ENCODE results near the gene EGFL7. TPM values are rescaled to one million over a fixed set of nuclear protein-coding genes. Genes with fewer than 3 reads are reported as not detected.

EGFL7 gene
- total and polyA plus RNA-seq, 10 donors, result 132 to 522 (median 187) TPM

DNA sequence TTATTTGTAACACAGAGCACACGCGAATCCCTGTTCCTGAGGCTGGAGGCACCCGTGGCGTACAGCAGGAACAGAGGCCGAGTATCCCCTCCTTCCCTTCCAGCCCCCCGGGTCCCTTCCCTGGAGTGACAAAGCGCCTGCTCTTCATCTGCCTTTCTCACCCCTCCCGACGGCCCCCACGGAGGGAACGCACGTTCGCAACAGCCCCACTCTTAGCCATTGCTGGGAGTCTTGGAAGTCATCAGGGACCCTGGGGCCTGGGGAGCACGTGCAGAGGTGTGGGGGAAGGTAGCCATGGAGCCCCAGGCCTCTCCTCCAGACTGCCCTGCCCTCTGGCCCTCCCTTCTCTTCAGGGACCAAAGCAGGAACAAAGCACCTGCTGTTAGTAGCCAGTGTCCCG lies 22.1 kb downstream of the EGFL7 start:
- no peaks in the 10 kb centered on the region for H3K9me3 ChIP-seq
- no peaks in the 10 kb centered on the region for H3K27me3 ChIP-seq (replicated peaks in 1 of 7)
- intact Hi-C loops (cut with DNase I; ENCODE audit: low total_unique reads), result no loop called here
- peaks cover 0 to 28% (median 0%) of the 10 kb centered on the region in 6 donors for H3K36me3 ChIP-seq
- peaks cover 20 to 89% (median 66%) of the 10 kb centered on the region in 6 donors for H3K4me1 ChIP-seq
- DNase-seq, result no peak
- peak overlapping the region in 1 of 8 donors; percentile 78 for H3K4me3 ChIP-seq
- peak overlapping the region in 2 of 8 donors; percentile 98 to 99 for H3K27ac ChIP-seq
- 84 to 95% (median 86%) methylated on average over 14 to 15 of the region's 15 CpGs for WGBS, 5 donors
- no peak for TF ChIP-seq POLR2AphosphoS5 (IDR thresholded peaks at IDR 0.05)
- TF ChIP-seq, protein P1, sequence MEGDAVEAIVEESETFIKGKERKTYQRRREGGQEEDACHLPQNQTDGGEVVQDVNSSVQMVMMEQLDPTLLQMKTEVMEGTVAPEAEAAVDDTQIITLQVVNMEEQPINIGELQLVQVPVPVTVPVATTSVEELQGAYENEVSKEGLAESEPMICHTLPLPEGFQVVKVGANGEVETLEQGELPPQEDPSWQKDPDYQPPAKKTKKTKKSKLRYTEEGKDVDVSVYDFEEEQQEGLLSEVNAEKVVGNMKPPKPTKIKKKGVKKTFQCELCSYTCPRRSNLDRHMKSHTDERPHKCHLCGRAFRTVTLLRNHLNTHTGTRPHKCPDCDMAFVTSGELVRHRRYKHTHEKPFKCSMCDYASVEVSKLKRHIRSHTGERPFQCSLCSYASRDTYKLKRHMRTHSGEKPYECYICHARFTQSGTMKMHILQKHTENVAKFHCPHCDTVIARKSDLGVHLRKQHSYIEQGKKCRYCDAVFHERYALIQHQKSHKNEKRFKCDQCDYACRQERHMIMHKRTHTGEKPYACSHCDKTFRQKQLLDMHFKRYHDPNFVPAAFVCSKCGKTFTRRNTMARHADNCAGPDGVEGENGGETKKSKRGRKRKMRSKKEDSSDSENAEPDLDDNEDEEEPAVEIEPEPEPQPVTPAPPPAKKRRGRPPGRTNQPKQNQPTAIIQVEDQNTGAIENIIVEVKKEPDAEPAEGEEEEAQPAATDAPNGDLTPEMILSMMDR (IDR thresholded peaks at IDR 0.05 in 8 of 11, conservative IDR thresholded peaks at IDR 0.05 in 3 of 11), result no peak
- no peak for TF ChIP-seq POLR2A (IDR thresholded peaks at IDR 0.05)

DNA sequence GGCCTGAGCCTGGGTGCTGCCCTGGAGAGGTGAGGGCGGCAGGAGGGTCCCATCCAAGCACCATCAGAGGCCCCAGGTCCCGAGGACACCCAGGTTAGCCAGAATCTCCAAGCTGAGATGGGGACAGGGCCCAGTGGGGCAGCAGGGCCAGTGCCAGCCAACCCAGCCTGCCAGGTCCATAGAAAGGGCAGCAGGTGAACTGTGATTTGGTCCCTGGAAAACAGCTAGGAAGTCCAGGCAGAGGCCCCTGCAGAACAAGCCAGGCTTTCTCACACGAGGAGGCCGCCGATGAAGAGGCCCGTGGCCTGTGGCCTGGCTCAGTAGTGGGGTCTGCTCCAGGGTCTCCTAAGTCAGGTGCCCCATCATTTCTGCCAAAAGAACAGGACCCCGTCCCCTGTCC lies 22.5 kb downstream of the EGFL7 start:
- WGBS, 5 donors, result 83 to 92% (median 87%) methylated on average over 5 to 7 of the region's 7 CpGs
- peak overlapping the region in 2 of 8 donors; percentile 98 to 99 for H3K27ac ChIP-seq
- TF ChIP-seq POLR2AphosphoS5 (IDR thresholded peaks at IDR 0.05) (no peak), POLR2A (IDR thresholded peaks at IDR 0.05) (no peak)
- TF ChIP-seq, protein P1 (IDR thresholded peaks at IDR 0.05 in 8 of 11, conservative IDR thresholded peaks at IDR 0.05 in 3 of 11), result no peak
- H3K36me3 ChIP-seq, result peaks cover 0 to 28% (median 0%) of the 10 kb centered on the region in 6 donors
- H3K4me3 ChIP-seq, result peak overlapping the region in 3 of 8 donors; percentile 78 to 95 (median 83)
- no peak for DNase-seq
- no peaks in the 10 kb centered on the region for H3K27me3 ChIP-seq (replicated peaks in 1 of 7)
- intact Hi-C loops (cut with DNase I; ENCODE audit: low total_unique reads), result no loop called here
- no peaks in the 10 kb centered on the region for H3K9me3 ChIP-seq
- peaks cover 20 to 85% (median 63%) of the 10 kb centered on the region in 6 donors for H3K4me1 ChIP-seq

- Histone ChIP-seq H3K36me3 (peaks cover 0 to 28% (median 0%) of the 10 kb centered on the region in 6 donors), H3K27me3 (replicated peaks in 1 of 7) (no peaks in the 10 kb centered on the region), H3K4me3 (peak overlapping the region; percentile 65 to 95 (median 82)), H3K27ac (peak overlapping the region; percentile 92 to 99 (median 96)), H3K9me3 (no peaks in the 10 kb centered on the region), H3K4me1 (peaks cover 20 to 77% (median 60%) of the 10 kb centered on the region in 6 donors)
- DNase-seq, result no peak
- WGBS, 5 donors, result 38 to 51% (median 45%) methylated on average over 11 to 19 of the region's 19 CpGs
- no peak for TF ChIP-seq POLR2A (IDR thresholded peaks at IDR 0.05)
- intact Hi-C loops (cut with DNase I; ENCODE audit: low total_unique reads), result no loop called here
These were observed 23.2 kb downstream of the EGFL7 start for GRCh38 chr9:136685790-136686533.

GRCh38 chr9:136686534-136686793 lies 23.7 kb downstream of the EGFL7 start:
- TF ChIP-seq POLR2AphosphoS5 (IDR thresholded peaks at IDR 0.05), result no peak
- TF ChIP-seq, protein P1 (IDR thresholded peaks at IDR 0.05 in 8 of 11, conservative IDR thresholded peaks at IDR 0.05 in 3 of 11), result no peak
- TF ChIP-seq POLR2A (IDR thresholded peaks at IDR 0.05), result no peak
- peak overlapping the region; percentile 65 to 95 (median 82) for H3K4me3 ChIP-seq
- H3K27ac ChIP-seq, result peak overlapping the region; percentile 92 to 99 (median 96)
- H3K9me3 ChIP-seq, result no peaks in the 10 kb centered on the region
- no peak for DNase-seq
- H3K4me1 ChIP-seq, result peaks cover 20 to 72% (median 57%) of the 10 kb centered on the region in 6 donors
- intact Hi-C loops (cut with DNase I; ENCODE audit: low total_unique reads), result no loop called here
- H3K36me3 ChIP-seq, result peaks cover 0 to 23% (median 0%) of the 10 kb centered on the region in 6 donors
- no peaks in the 10 kb centered on the region for H3K27me3 ChIP-seq (replicated peaks in 1 of 7)
- 1 to 4% (median 2%) methylated on average over 6 to 20 of the region's 20 CpGs for WGBS, 5 donors
